ENCODE measurements around the gene PLCE1. TPM values are rescaled to one million over a fixed set of nuclear protein-coding genes. Genes with fewer than 3 reads are reported as not detected.

Gene PLCE1
- total and polyA plus RNA-seq, 2 of the 8 experiments (the other 6 are each of a cell fraction or from before 2014, with no cell fraction given) = 0.05 to 0.06 TPM

- no peak for DNase-seq (ENCODE audit: low read depth in 1 of 2, low spot score in 2 of 2)
- CTCF ChIA-PET (ENCODE audit: partially characterized antibody) = no interaction called here
- FAIRE-seq = no peak
These were observed 30.2 kb downstream of the PLCE1 start for GRCh38 chr10:94023906-94024305.

More at GRCh38 chr10:94023906-94024305, 30.2 kb downstream of the PLCE1 start:
- Histone ChIP-seq H4K91ac (replicated peaks; ENCODE audit: insufficient read length, low read length) (no peak overlapping the region), H3K9me3 (ENCODE audit: insufficient read depth in 2 of 2, low read depth in 1 of 2, low read length in 1 of 2) (peaks cover 4% of the 10 kb centered on the region in 2 experiments; a peak in 2 of 4 replicates), H3K79me1 (ENCODE audit: low read depth, low read length) (no peaks in the 10 kb centered on the region), H4K5ac (ENCODE audit: insufficient read length, low read depth, low read length) (no peak overlapping the region), H3K4me2 (ENCODE audit: insufficient read depth in 1 of 2, low read depth in 2 of 2, low read length in 2 of 2) (no peak overlapping the region), H3K18ac (ENCODE audit: extremely low read depth, low read length) (no peak overlapping the region), H2BK15ac (ENCODE audit: low read length) (no peak overlapping the region), H3K27ac (ENCODE audit: low read depth, low read length) (no peak overlapping the region), H3K79me2 (ENCODE audit: control insufficient read depth in 1 of 2, insufficient read depth in 2 of 2, low read length in 2 of 2) (no peaks in the 10 kb centered on the region), H2AK5ac (ENCODE audit: low read depth, low read length) (no peak overlapping the region), H4K20me1 (replicated peaks in 1 of 2; ENCODE audit: control insufficient read depth in 1 of 2, insufficient read depth in 2 of 2, low read length in 2 of 2) (no peaks in the 10 kb centered on the region), H4K8ac (ENCODE audit: extremely low read depth, insufficient read depth, low read length) (no peak overlapping the region), H3K36me3 (ENCODE audit: control insufficient read depth in 2 of 4, insufficient read depth in 4 of 4, low read length in 3 of 4) (no peaks in the 10 kb centered on the region), H3K23ac (ENCODE audit: insufficient read length) (no peak overlapping the region), H2BK20ac (ENCODE audit: low read length) (no peak overlapping the region), H2BK12ac (ENCODE audit: low read depth, low read length) (no peak overlapping the region), H2AFZ (ENCODE audit: low read length) (no peak overlapping the region), H3K4me3 (ENCODE audit: extremely low read depth in 1 of 4, insufficient read depth in 2 of 4, low read depth in 3 of 4, low read length in 4 of 4) (no peak overlapping the region), H3K4ac (replicated peaks; ENCODE audit: insufficient read length, low read depth, low read length) (no peak overlapping the region), H3K14ac (ENCODE audit: insufficient read length) (no peak overlapping the region), H2BK5ac (ENCODE audit: low read depth, low read length) (no peak overlapping the region), H3K23me2 (ENCODE audit: low read depth, low read length) (no peaks in the 10 kb centered on the region), H3K9ac (replicated peaks in 1 of 4; ENCODE audit: extremely low read depth in 1 of 4, low read depth in 3 of 4, low read length in 3 of 4) (no peak overlapping the region), H3K4me1 (replicated peaks in 1 of 4; ENCODE audit: control insufficient read depth in 3 of 4, insufficient read depth in 4 of 4, low read length in 3 of 4) (no peaks in the 10 kb centered on the region), H3K56ac (replicated peaks; ENCODE audit: insufficient read length, low read depth, low read length) (no peak overlapping the region), H2BK120ac (replicated peaks; ENCODE audit: low read depth, low read length) (no peak overlapping the region), H3K27me3 (replicated peaks in 1 of 4; ENCODE audit: control insufficient read depth in 3 of 4, extremely low read depth in 1 of 4, insufficient read depth in 3 of 4, low read length in 3 of 4) (no peaks in the 10 kb centered on the region)
- POLR2A ChIA-PET (ENCODE audit: partially characterized antibody) = no interaction called here
- TF ChIP-seq YY1 (IDR thresholded peaks at IDR 0.05; ENCODE audit: low read depth, low read length) (no peak), NRF1 (IDR thresholded peaks at IDR 0.05; ENCODE audit: low read depth, low read length) (no peak), SP1 (IDR thresholded peaks at IDR 0.05; ENCODE audit: low read depth, low read length) (no peak), ATF2 (IDR thresholded peaks at IDR 0.05; ENCODE audit: low read length) (no peak), TBP (IDR thresholded peaks at IDR 0.05; ENCODE audit: low read depth, low read length) (no peak), TCF12 (IDR thresholded peaks at IDR 0.05; ENCODE audit: low read depth, low read length) (no peak), POLR2A (IDR thresholded peaks at IDR 0.05; ENCODE audit: control extremely low read depth in 1 of 2, low read depth in 2 of 2, low read length in 2 of 2) (no peak), SP2 (IDR thresholded peaks at IDR 0.05; ENCODE audit: low read length) (no peak)
- WGBS, 2 experiments (ENCODE audit: extremely low coverage in 1 of 2, insufficient coverage in 1 of 2, insufficient read length in 1 of 2, insufficient replicate concordance in 2 of 2, low coverage in 1 of 2, low lambda C conversion rate in 2 of 2, missing lambda C conversion rate in 1 of 2) = 95% methylated on average over 3 of the region's 3 CpGs; no CpG with 5 or more reads in 1 of the 2 experiments

All from H1 (cell line).